GM18867 (cell line): ENCODE measurements around the gene CDX1.

Experiments used
- ATAC-seq: cut with Tn5 transposase; IDR thresholded peaks from one replicate; pipeline ENCODE4 v1.9.1; 2021; ENCODE audit warnings: mild to moderate bottlenecking, moderate library complexity; ENCODE audit not compliant: unreplicated experiment

CDX1 gene

GRCh38 chr5:150181027-150181426, 14.4 kb downstream of the CDX1 start:
- ATAC-seq, result no peak

- ATAC-seq, result no peak
Observed at GRCh38 chr5:150181766-150182545, 15.4 kb downstream of the CDX1 start.

- no peak for ATAC-seq
Observed at GRCh38 chr5:150182774-150183173, 16.2 kb downstream of the CDX1 start.

- no peak for ATAC-seq
Observed at GRCh38 chr5:150183436-150183835, 16.9 kb downstream of the CDX1 start.

- no peak for ATAC-seq
Observed at GRCh38 chr5:150184006-150184405, 17.4 kb downstream of the CDX1 start.

DNA sequence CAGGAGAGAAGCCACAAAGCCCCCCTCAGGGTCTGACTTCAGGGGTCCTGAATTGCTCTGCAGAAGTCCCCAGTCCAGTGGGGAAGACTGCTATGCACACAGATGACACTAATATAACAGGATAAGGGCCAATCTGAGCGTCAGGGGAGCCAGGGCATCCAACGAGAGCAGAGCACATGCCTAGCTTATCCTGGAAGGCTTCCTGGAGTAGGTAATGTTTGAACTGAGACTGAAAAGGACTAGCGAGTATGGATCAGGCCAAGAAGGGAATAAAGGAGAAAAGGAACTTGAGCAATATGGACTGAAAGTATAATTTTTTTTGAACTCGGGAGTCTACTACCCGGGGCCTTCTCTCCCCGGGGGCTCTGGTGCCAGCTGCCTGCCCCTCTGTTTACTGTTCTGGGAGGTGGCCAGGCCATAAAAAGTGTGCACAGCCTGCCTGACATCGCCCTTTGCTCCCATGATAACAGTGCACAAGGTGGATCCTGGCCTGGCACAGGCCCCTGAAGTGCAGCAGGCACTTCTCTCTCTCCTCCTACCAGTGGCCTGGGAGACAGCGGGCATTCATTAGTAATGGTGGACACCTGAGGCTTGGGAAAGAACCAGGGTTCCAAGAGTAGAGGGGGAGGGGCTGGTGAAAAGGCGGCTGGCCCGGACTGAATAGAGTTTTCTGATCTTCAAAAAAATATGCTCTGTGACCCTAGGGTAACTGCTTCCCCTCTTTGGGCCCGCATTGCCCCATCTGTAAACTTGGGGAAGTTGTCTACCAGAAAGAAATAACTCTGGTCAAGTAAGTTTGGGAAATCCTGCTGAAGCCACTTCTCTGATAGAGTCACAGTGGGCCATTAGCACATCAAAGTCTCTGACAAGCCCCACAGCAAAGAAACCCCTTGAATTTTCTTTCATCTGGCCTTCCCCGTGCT, 18.7 kb downstream of the CDX1 start:
- ATAC-seq, result no peak

GRCh38 chr5:150186137-150186536, 19.6 kb downstream of the CDX1 start:
- no peak for ATAC-seq

GRCh38 chr5:150186897-150187296, 20.3 kb downstream of the CDX1 start:
- ATAC-seq, result no peak

DNA sequence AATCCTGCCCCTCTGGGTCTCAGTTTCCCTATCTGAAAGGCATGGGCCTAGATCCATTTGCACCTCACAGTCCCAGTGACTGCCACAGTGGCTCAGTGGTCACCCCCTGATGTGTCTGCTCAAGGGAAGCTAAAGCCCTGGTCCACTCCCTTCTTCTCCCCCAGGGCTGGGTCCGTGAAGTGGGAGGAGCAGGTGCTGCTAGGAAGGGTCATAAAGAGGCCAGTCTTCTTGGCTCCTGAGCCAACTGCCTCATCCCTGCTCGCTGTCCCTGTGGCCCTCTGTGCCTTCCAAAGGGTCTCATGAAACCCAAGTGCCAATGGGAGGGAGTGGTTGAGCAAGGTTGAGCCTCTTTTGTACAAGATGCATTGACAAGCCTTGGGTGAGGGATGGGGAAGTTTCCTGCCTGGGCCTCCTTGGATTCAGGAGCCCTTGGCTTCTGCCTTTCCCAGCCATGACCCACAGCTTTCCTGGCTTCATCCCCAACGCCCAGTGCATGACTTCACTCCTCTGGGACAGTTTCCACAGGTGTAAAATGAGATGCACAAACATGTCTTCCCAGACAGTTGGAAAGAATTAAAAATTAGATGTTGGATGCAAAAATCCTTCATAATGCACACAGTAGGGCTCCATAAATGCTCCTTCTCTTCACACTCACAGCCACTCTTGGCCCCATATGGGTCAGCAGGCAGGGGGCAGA, 21.7 kb downstream of the CDX1 start:
- ATAC-seq, result no peak

DNA sequence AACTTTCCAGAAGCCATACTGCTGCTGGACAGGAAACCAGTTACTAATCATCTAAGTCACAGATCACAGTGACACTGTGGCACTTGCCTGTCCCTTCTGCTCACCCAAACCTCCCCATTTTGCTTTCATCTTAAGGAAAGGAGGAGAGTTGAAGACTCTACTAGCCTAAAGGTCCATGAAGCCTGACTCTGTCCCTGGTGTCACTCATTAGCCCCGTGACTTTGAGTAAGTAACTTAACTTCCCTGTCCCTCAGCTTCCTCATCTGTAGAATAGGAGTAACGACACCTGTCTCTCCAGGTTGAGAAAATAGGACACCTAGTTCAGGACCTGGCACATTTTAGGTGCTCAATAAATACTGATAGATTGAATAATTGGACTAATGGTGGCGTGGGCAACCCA, 22.7 kb downstream of the CDX1 start:
- ATAC-seq, result no peak

GRCh38 chr5:150189728-150190502, 23.3 kb downstream of the CDX1 start, which contains the start of gene SLC6A7:
Gene SLC6A7 (plus strand): TSS chr5:150190062. CDS start chr5:150190328, 266 bp downstream.
- ATAC-seq, result no peak

GRCh38 chr5:150190503-150190979, 24.0 kb downstream of the CDX1 start:
- no peak for ATAC-seq

DNA sequence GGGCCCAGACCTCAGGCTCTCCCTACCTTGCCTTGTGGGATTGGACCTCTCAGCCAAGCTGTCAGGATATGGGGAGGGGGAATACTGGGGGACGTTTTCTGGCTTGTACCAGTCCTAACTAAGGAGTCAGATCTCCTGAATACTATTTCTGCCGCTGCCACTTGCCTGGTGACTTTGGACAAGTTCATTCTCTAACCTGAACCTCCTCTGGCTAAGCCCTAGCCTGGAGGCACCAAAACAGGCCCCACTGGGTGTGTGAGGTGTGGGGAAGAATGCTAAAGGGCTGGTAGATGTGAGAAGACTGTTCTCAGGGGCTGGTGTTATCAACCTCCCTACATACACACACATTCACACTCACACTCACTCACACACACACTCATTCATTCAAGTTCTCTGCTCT, 24.4 kb downstream of the CDX1 start:
- ATAC-seq, result no peak

DNA sequence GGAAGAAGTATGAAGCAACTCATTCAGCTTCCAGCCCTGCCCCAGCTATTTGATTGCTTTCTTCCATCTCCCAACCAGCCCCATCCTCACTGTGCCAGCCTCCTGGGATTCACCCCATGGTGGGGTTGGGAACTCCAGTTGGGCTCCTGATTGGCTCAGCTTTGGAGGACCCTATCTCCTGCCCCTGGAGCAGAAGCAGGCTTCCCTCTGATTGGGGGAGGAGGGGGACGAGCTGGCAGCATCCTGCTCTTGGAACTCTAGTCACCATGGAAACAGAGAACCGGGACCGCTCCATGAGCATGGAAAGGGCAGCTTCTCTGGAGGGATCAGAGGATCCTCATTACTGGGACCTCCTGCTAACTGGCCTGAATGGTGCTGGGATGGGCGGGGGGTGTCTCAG, 25.9 kb downstream of the CDX1 start:
- ATAC-seq, result no peak

DNA sequence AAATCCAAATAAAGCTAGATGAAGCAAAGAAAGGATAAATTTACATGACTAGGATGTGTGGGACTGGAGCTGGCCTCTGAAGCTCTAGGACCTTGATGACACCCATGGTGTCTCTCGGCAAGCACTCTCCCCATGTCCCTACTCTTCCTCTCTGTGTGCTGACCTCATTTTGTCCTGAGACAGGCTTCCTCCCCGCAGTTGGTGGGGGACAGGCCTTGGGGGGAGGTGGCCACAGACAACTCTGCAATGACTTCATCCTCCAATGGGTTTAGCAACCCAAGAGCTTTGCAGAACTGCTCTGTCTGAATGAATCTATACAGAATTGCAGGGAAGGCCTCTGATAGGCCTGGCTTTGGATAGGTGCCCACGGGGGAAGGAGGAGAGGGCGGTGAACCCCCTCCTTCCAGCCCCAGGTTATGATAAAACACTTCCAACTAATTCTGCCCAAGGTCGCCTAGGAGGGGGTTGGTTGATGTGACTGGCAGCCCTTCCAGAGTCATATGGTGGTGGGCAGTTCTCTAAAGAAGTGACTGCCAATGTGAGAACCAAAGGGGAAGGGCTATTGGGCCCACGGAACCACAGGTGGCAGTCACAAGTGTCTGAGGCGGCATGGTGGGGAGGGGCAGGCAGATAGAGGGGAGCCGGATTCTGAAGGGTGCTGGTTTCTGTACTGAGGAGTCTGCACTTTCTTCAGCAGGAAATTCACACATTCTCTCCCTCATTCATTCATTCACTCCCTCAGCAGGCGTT, 29.3 kb downstream of the CDX1 start:
- no peak for ATAC-seq

- no peak for ATAC-seq
Observed at GRCh38 chr5:150196514-150196913, 29.9 kb downstream of the CDX1 start.

GRCh38 chr5:150196986-150197385, 30.4 kb downstream of the CDX1 start:
- no peak for ATAC-seq

DNA sequence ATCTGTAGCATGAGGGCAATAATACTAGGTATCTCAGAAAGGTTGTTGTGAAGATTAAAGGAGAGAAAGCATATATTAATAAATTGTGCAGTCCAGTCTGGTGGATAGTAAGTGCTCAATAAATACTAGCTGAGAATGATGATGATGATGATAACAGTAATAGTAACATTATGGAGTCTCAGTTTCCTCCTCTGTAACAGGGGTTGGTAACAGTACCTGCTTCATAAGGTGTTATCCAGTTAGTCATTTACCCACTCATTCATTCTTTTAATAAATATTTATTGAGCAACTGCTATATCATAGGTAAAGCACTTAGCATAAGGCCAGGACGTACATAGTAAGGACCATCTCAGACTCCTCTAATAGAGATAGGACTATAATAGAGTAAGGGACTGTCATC, 30.9 kb downstream of the CDX1 start:
- ATAC-seq, result no peak

DNA sequence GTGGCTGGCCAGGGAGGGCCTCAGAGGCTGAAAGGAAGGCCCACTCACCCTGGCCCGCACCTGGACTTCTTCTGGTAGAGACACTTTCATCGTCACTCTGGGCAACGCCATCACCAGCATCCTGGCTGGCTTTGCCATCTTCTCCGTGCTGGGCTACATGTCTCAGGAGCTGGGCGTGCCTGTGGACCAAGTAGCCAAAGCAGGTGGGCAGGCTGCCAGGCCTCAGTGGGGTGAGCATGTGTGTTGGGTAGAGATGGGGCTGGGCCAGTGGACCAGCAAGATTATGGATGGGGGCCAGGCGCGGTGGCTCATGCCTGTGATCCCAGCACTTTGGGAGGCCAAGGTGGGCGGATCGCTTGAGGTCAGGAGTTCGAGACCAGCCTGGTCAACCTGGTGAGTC, 35.9 kb downstream of the CDX1 start:
- ATAC-seq, result no peak
